ENCODE data around the gene PCDHB1.

DNA sequence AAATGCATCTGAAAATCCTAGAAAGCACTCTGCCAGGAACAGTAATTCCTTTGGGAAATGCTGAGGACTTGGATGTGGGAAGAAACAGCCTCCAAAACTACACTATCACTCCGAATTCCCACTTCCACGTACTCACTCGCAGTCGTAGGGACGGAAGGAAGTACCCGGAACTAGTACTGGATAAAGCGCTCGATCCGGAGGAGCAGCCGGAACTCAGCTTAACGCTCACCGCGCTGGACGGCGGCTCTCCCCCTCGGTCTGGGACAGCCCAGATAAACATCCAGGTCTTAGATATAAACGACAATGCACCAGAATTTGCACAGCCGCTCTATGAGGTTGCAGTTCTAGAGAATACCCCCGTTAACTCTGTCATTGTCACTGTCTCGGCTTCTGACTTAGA, 49.9 kb downstream of the PCDHB1 start:
- TF ChIP-seq FOXM1 (IDR thresholded peaks at IDR 0.05; ENCODE audit: borderline replicate concordance, low read depth) (no peak), EGR1 (IDR thresholded peaks at IDR 0.05) (no peak), RAD21 (IDR thresholded peaks at IDR 0.05; ENCODE audit: low read depth) (no peak), EP300 (IDR thresholded peaks at IDR 0.05; ENCODE audit: borderline replicate concordance) (no peak), USF1 (IDR thresholded peaks at IDR 0.05) (no peak), TEAD4 (IDR thresholded peaks at IDR 0.05) (no peak), ZBTB7A (IDR thresholded peaks at IDR 0.05; ENCODE audit: low read depth) (no peak), TAF1 (IDR thresholded peaks at IDR 0.05; ENCODE audit: low read depth) (no peak), CREB1 (IDR thresholded peaks at IDR 0.05; ENCODE audit: low read depth) (no peak), YY1 (IDR thresholded peaks at IDR 0.05; ENCODE audit: low read depth) (no peak), CEBPB (IDR thresholded peaks at IDR 0.05) (no peak)
- TF ChIP-seq, protein P1, sequence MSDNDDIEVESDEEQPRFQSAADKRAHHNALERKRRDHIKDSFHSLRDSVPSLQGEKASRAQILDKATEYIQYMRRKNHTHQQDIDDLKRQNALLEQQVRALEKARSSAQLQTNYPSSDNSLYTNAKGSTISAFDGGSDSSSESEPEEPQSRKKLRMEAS (IDR thresholded peaks at IDR 0.05), result no peak
- TF ChIP-seq, protein P2, sequence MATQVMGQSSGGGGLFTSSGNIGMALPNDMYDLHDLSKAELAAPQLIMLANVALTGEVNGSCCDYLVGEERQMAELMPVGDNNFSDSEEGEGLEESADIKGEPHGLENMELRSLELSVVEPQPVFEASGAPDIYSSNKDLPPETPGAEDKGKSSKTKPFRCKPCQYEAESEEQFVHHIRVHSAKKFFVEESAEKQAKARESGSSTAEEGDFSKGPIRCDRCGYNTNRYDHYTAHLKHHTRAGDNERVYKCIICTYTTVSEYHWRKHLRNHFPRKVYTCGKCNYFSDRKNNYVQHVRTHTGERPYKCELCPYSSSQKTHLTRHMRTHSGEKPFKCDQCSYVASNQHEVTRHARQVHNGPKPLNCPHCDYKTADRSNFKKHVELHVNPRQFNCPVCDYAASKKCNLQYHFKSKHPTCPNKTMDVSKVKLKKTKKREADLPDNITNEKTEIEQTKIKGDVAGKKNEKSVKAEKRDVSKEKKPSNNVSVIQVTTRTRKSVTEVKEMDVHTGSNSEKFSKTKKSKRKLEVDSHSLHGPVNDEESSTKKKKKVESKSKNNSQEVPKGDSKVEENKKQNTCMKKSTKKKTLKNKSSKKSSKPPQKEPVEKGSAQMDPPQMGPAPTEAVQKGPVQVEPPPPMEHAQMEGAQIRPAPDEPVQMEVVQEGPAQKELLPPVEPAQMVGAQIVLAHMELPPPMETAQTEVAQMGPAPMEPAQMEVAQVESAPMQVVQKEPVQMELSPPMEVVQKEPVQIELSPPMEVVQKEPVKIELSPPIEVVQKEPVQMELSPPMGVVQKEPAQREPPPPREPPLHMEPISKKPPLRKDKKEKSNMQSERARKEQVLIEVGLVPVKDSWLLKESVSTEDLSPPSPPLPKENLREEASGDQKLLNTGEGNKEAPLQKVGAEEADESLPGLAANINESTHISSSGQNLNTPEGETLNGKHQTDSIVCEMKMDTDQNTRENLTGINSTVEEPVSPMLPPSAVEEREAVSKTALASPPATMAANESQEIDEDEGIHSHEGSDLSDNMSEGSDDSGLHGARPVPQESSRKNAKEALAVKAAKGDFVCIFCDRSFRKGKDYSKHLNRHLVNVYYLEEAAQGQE (IDR thresholded peaks at IDR 0.05; ENCODE audit: low read depth), result no peak

Data from Ishikawa (cell line).